ENCODE results near the gene SLC43A1. TPM values are rescaled to one million over a fixed set of nuclear protein-coding genes. Genes with fewer than 3 reads are reported as not detected.

The SLC43A1 gene
- total RNA-seq, 1 experiment from 2014 or later: 11.8 TPM

GRCh38 chr11:57482782-57483561 is 32.5 kb downstream of the SLC43A1 start:
- ChIA-PET CTCF (interaction anchor here (3.9 kb wide), 1 partner anchor 10 kb away, joined by 23 read pairs; no protein-coding TSS in a partner anchor), POLR2A (no interaction called here), RAD21 (ENCODE audit: low non-redundant PET in 1 of 2, low total read pairs in 2 of 2, uncharacterized antibody in 2 of 2, unreplicated experiment in 2 of 2) (no interaction called here)
- Histone ChIP-seq H3K9ac (ENCODE audit: low read length) (no peak overlapping the region), H3K79me2 (ENCODE audit: insufficient read depth, low read length) (no peaks in the 10 kb centered on the region), H3K4me1 (ENCODE audit: control insufficient read depth in 1 of 2, insufficient read depth in 2 of 2, low read length in 2 of 2) (no peaks in the 10 kb centered on the region), H3K9me2 (ENCODE audit: insufficient read depth) (no peaks in the 10 kb centered on the region), H3K36me3 (ENCODE audit: control insufficient read depth in 1 of 2, insufficient read depth in 2 of 2, low read length in 2 of 2) (no peaks in the 10 kb centered on the region), H3K4me2 (ENCODE audit: low read length) (no peak overlapping the region), H3K27ac (ENCODE audit: low read depth, low read length) (no peak overlapping the region), H3K9me3 (ENCODE audit: control insufficient read depth in 1 of 2, insufficient read depth in 1 of 2, low read depth in 1 of 2, low read length in 2 of 2) (no peaks in the 10 kb centered on the region), H4K20me1 (ENCODE audit: insufficient read depth) (no peaks in the 10 kb centered on the region), H3K27me3 (ENCODE audit: insufficient read depth, low read length) (no peaks in the 10 kb centered on the region), H2AFZ (ENCODE audit: low read depth, low read length, poor library complexity, severe bottlenecking) (no peak overlapping the region), H3K4me3 (replicated peaks in 1 of 2; ENCODE audit: low read depth in 1 of 2, low read length in 2 of 2) (no peak overlapping the region)
- intact Hi-C loops (cut with micrococcal nuclease): no loop called here
- DNase-seq (ENCODE audit: low read depth, low spot score) (no peak), ATAC-seq (no peak)
- BruUV-seq (replicated peaks): no TSS peak
- TF ChIP-seq ELF1 (IDR thresholded peaks at IDR 0.05; ENCODE audit: borderline replicate concordance, low read depth) (no peak), ZBTB33 (IDR thresholded peaks at IDR 0.05; ENCODE audit: extremely low read depth, insufficient replicate concordance, low read length) (no peak), POLR2A (IDR thresholded peaks at IDR 0.05; ENCODE audit: borderline replicate concordance, extremely low read depth, insufficient read depth, insufficient read length) (no peak), YY1 (IDR thresholded peaks at IDR 0.05; ENCODE audit: extremely low read depth, insufficient replicate concordance, low read depth, low read length) (no peak), POLR2AphosphoS5 (IDR thresholded peaks at IDR 0.05; ENCODE audit: low read depth, low read length) (no peak), CTCF (IDR thresholded peaks at IDR 0.05 in 2 of 3, conservative IDR thresholded peaks at IDR 0.05 in 1 of 3; ENCODE audit: borderline replicate concordance in 1 of 3, insufficient read depth in 1 of 3, low read depth in 2 of 3, low read length in 2 of 3) (no peak), RAD21 (IDR thresholded peaks at IDR 0.05; ENCODE audit: low read depth) (no peak), EZH2phosphoT487 (IDR thresholded peaks at IDR 0.05; ENCODE audit: borderline replicate concordance) (no peak), FOSL1 (IDR thresholded peaks at IDR 0.05; ENCODE audit: low read depth) (no peak), EZH2 (IDR thresholded peaks at IDR 0.05) (no peak), JUND (IDR thresholded peaks at IDR 0.05) (no peak), SP1 (IDR thresholded peaks at IDR 0.05; ENCODE audit: low read depth) (no peak), ZNF274 (IDR thresholded peaks at IDR 0.05; ENCODE audit: low read depth, low read length) (no peak), CEBPB (IDR thresholded peaks at IDR 0.05; ENCODE audit: low read depth) (no peak), SIN3A (IDR thresholded peaks at IDR 0.05; ENCODE audit: low read depth) (no peak), EGR1 (IDR thresholded peaks at IDR 0.05; ENCODE audit: low read depth) (no peak), ZFX (IDR thresholded peaks at IDR 0.05) (no peak), CBX3 (IDR thresholded peaks at IDR 0.05; ENCODE audit: low read depth) (no peak), TCF7L2 (IDR thresholded peaks at IDR 0.05; ENCODE audit: borderline replicate concordance, extremely low read depth, insufficient read depth, insufficient read length) (no peak)
